ENCODE data around the gene CCIN. TPM values are rescaled to one million over a fixed set of nuclear protein-coding genes. Genes with fewer than 3 reads are reported as not detected.

The CCIN gene
- total RNA-seq, 1 experiment from 2014 or later, result not detected

- Histone ChIP-seq H4K20me1 (ENCODE audit: insufficient read depth) (no peaks in the 10 kb centered on the region), H3K27me3 (ENCODE audit: insufficient read depth, low read depth) (no peaks in the 10 kb centered on the region), H3K79me2 (ENCODE audit: low read depth) (no peaks in the 10 kb centered on the region), H3K36me3 (ENCODE audit: low read depth) (no peaks in the 10 kb centered on the region), H3K4me1 (replicated peaks; ENCODE audit: insufficient read depth) (peaks cover 13% of the 10 kb centered on the region), H3K9me3 (ENCODE audit: insufficient read depth, low read depth) (no peaks in the 10 kb centered on the region), H3K4me3 (no peak overlapping the region), H3F3A (ENCODE audit: insufficient read depth, low read depth) (peaks cover 9% of the 10 kb centered on the region), H3K27ac (no peak overlapping the region), H2AFZ (no peak overlapping the region), H3K9me2 (ENCODE audit: insufficient read depth) (no peaks in the 10 kb centered on the region), H3K4me2 (peak overlapping the region; percentile 40; the same call in 1 of the 2 replicates)
- no TSS peak for BruUV-seq (replicated peaks)
- no peak for TF ChIP-seq CTCF (conservative IDR thresholded peaks at IDR 0.05)
- no peak for TF ChIP-seq EZH2 (IDR thresholded peaks at IDR 0.05; ENCODE audit: low read depth)
- CTCF ChIA-PET, result no interaction called here
- intact Hi-C loops (cut with micrococcal nuclease; ENCODE audit: unreplicated experiment), result no loop called here
- POLR2A ChIA-PET (ENCODE audit: unreplicated experiment), result interaction anchor here (0.6 kb wide), 1 partner anchor 168 kb away, joined by 4 read pairs; no protein-coding TSS in a partner anchor
- no peak for DNase-seq
Observed at GRCh38 chr9:36149197-36149596, 20.0 kb upstream of the CCIN start.

DNA sequence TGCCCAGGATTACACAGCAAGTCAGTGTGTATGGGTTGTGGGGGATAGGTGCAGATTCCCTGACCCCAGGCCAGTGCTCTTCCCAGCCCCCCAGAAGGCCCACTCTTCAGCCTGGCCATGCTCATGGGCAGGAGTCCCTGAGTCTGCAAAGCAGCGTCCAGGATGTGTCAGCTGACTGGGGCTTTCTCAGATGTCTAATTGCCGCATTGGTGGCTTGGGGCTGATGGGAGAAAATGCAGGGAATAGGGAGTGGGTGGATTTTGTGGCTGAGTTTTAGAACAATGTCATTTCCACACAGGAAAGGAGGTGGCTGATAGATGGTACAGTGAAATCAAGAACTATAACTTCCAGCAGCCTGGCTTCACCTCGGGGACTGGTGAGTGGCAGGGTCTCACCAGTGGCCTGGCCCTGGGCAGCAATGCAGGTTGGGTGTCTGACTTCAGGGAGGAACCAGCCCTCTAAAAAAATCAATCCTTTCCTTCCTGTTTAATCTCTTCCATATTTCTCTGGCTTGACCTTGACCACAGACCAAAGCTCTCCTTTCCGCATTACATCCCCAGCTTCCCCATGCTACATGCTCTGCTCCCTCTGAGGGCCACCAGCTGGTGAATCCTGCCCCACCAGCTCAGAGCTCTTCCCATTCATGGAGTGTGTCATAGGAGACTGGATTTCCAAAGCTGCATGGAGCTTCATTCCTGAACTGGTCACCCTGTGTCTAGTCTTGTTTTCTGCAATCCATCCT, 18.4 kb upstream of the CCIN start:
- Histone ChIP-seq H2AFZ (no peak overlapping the region), H3K27ac (no peak overlapping the region), H3K36me3 (ENCODE audit: low read depth) (no peaks in the 10 kb centered on the region), H3F3A (ENCODE audit: insufficient read depth, low read depth) (peaks cover 9% of the 10 kb centered on the region), H4K20me1 (ENCODE audit: insufficient read depth) (no peaks in the 10 kb centered on the region), H3K9me3 (ENCODE audit: insufficient read depth, low read depth) (no peaks in the 10 kb centered on the region), H3K79me2 (ENCODE audit: low read depth) (no peaks in the 10 kb centered on the region), H3K4me2 (no peak overlapping the region), H3K9me2 (ENCODE audit: insufficient read depth) (no peaks in the 10 kb centered on the region), H3K27me3 (ENCODE audit: insufficient read depth, low read depth) (no peaks in the 10 kb centered on the region), H3K4me3 (no peak overlapping the region), H3K4me1 (replicated peaks; ENCODE audit: insufficient read depth) (peaks cover 13% of the 10 kb centered on the region)
- TF ChIP-seq EZH2 (IDR thresholded peaks at IDR 0.05; ENCODE audit: low read depth), result no peak
- no peak for TF ChIP-seq CTCF (conservative IDR thresholded peaks at IDR 0.05)
- intact Hi-C loops (cut with micrococcal nuclease; ENCODE audit: unreplicated experiment), result no loop called here
- no peak for DNase-seq
- POLR2A ChIA-PET (ENCODE audit: unreplicated experiment), result no interaction called here
- CTCF ChIA-PET, result interaction anchor here (0.5 kb wide), 1 partner anchor 296 kb away, joined by 7 read pairs; no protein-coding TSS in a partner anchor
- no TSS peak for BruUV-seq (replicated peaks)

DNA sequence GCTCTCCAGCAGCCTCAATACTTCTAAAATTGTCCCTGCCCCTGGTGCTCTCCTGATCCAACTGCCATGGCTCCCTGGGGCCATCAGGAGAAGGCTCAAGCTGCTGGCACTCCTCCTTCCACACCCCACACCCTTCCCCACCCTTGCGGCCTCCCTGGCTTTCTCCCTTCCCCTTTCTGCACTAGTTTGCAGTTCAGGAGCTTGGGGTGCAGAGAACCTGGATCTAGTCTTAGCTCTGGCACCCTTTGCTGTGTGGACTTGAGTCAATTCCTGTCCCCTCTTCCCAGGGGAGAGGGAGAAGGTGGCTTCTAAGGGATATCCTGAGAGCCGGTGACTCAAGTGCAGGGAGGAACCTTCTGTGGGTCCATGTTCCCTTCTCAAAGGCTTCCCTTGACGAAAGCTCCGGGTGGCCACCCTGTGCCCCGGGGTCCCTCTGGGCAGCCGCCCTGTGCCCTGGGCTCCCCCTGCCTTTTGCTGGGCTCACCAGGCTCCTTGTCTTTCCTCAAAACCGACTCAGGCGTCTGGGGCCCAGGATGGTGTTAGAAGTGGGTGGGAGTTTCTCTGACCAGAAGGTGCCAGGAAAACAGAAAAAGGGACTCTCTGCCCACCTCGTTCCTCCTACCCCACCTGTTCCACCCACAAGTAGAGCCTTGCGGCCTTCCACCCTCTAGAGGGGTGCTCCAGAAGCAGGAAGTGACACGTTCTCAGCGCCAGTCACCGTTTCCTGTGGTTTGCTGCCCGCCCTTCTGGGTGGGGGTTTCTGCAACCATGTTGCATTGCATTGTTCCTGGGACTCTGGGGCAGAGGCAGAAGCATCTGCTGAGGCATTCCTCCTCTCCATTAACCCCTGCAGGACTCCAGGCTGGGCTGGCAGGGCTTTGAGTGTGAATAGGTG, 17.6 kb upstream of the CCIN start:
- no peaks in the 10 kb centered on the region for H3K9me2 ChIP-seq (ENCODE audit: insufficient read depth)
- H3K4me1 ChIP-seq (replicated peaks; ENCODE audit: insufficient read depth), result peaks cover 13% of the 10 kb centered on the region
- no peaks in the 10 kb centered on the region for H3K36me3 ChIP-seq (ENCODE audit: low read depth)
- peaks cover 9% of the 10 kb centered on the region for H3F3A ChIP-seq (ENCODE audit: insufficient read depth, low read depth)
- H3K27me3 ChIP-seq (ENCODE audit: insufficient read depth, low read depth), result no peaks in the 10 kb centered on the region
- H2AFZ ChIP-seq, result no peak overlapping the region
- no peaks in the 10 kb centered on the region; the same call in 1 of the 2 replicates for H3K9me3 ChIP-seq (ENCODE audit: insufficient read depth, low read depth)
- H3K4me2 ChIP-seq, result no peak overlapping the region
- TSS peak; percentile 77 for BruUV-seq (replicated peaks)
- H4K20me1 ChIP-seq (ENCODE audit: insufficient read depth), result no peaks in the 10 kb centered on the region
- no peak for DNase-seq
- ChIA-PET POLR2A (ENCODE audit: unreplicated experiment) (no interaction called here), CTCF (interaction anchor here (0.5 kb wide), 1 partner anchor 295 kb away, joined by 7 read pairs; no protein-coding TSS in a partner anchor)
- H3K27ac ChIP-seq, result no peak overlapping the region
- H3K79me2 ChIP-seq (ENCODE audit: low read depth), result no peaks in the 10 kb centered on the region
- intact Hi-C loops (cut with micrococcal nuclease; ENCODE audit: unreplicated experiment), result no loop called here
- no peak for TF ChIP-seq EZH2 (IDR thresholded peaks at IDR 0.05; ENCODE audit: low read depth)
- no peak for TF ChIP-seq CTCF (conservative IDR thresholded peaks at IDR 0.05)
- no peak overlapping the region for H3K4me3 ChIP-seq

All from PC-9 (cell line).